ENCODE data around the gene SCN5A.

SCN5A gene

GRCh38 chr3:38689346-38689745 is 39.9 kb upstream of the SCN5A start:
- TF ChIP-seq EZH2 (optimal IDR thresholded peaks at IDR 0.05; ENCODE audit: low read depth, low read length): no peak
- no peak for TF ChIP-seq CTCF (IDR thresholded peaks at IDR 0.05; ENCODE audit: low read length)
- no peak for TF ChIP-seq EZH2phosphoT487 (IDR thresholded peaks at IDR 0.05; ENCODE audit: low read length)
- no peaks in the 10 kb centered on the region for H3K36me3 ChIP-seq (replicated peaks; ENCODE audit: insufficient read depth, low read length)
- H2AFZ ChIP-seq (ENCODE audit: low read length): no peak overlapping the region
- no peaks in the 10 kb centered on the region for H4K20me1 ChIP-seq (ENCODE audit: insufficient read depth, low read length)
- no peaks in the 10 kb centered on the region for H3F3A ChIP-seq (ENCODE audit: insufficient read depth, low read length)
- H3K27ac ChIP-seq (ENCODE audit: low read length): no peak overlapping the region
- no peaks in the 10 kb centered on the region for H3K79me2 ChIP-seq (ENCODE audit: low read length)
- DNase-seq: no peak
- H3K9me3 ChIP-seq (replicated peaks; ENCODE audit: insufficient read depth, low read length): no peaks in the 10 kb centered on the region
- H3K4me3 ChIP-seq (ENCODE audit: low read length): no peak overlapping the region
- no peaks in the 10 kb centered on the region for H3K4me1 ChIP-seq (ENCODE audit: low read length)
- no peak overlapping the region for H3K4me2 ChIP-seq (ENCODE audit: low read depth, low read length)
- no peaks in the 10 kb centered on the region for H3K27me3 ChIP-seq (replicated peaks; ENCODE audit: insufficient read depth, low read length)
- H3K9ac ChIP-seq (ENCODE audit: low read length): no peak overlapping the region
- no peaks in the 10 kb centered on the region for H3K9me2 ChIP-seq (replicated peaks; ENCODE audit: insufficient read depth, low read length)

GRCh38 chr3:38687321-38687720 is 37.8 kb upstream of the SCN5A start:
- H3K9me2 ChIP-seq (replicated peaks; ENCODE audit: insufficient read depth, low read length): no peaks in the 10 kb centered on the region
- no peaks in the 10 kb centered on the region for H3K27me3 ChIP-seq (replicated peaks; ENCODE audit: insufficient read depth, low read length)

GRCh38 chr3:38684546-38684945 is 35.1 kb upstream of the SCN5A start:
- Histone ChIP-seq H3F3A (ENCODE audit: insufficient read depth, low read length) (no peaks in the 10 kb centered on the region), H3K4me1 (ENCODE audit: low read length) (no peaks in the 10 kb centered on the region), H2AFZ (ENCODE audit: low read length) (no peak overlapping the region), H3K9me3 (replicated peaks; ENCODE audit: insufficient read depth, low read length) (no peaks in the 10 kb centered on the region), H3K79me2 (ENCODE audit: low read length) (no peaks in the 10 kb centered on the region), H3K27me3 (replicated peaks; ENCODE audit: insufficient read depth, low read length) (no peaks in the 10 kb centered on the region), H3K9ac (ENCODE audit: low read length) (no peak overlapping the region), H3K9me2 (replicated peaks; ENCODE audit: insufficient read depth, low read length) (no peaks in the 10 kb centered on the region), H3K27ac (ENCODE audit: low read length) (no peak overlapping the region), H3K36me3 (replicated peaks; ENCODE audit: insufficient read depth, low read length) (no peaks in the 10 kb centered on the region), H3K4me3 (ENCODE audit: low read length) (no peak overlapping the region), H4K20me1 (ENCODE audit: insufficient read depth, low read length) (no peaks in the 10 kb centered on the region), H3K4me2 (ENCODE audit: low read depth, low read length) (no peak overlapping the region)
- no peak for DNase-seq
- TF ChIP-seq EZH2 (optimal IDR thresholded peaks at IDR 0.05; ENCODE audit: low read depth, low read length) (no peak), EZH2phosphoT487 (IDR thresholded peaks at IDR 0.05; ENCODE audit: low read length) (no peak), CTCF (IDR thresholded peaks at IDR 0.05; ENCODE audit: low read length) (no peak)

More at GRCh38 chr3:38687321-38687720, 37.8 kb upstream of the SCN5A start:
- DNase-seq: no peak
- H4K20me1 ChIP-seq (ENCODE audit: insufficient read depth, low read length): no peaks in the 10 kb centered on the region
- H3K36me3 ChIP-seq (replicated peaks; ENCODE audit: insufficient read depth, low read length): no peaks in the 10 kb centered on the region
- H3K9ac ChIP-seq (ENCODE audit: low read length): no peak overlapping the region
- no peaks in the 10 kb centered on the region for H3K9me3 ChIP-seq (replicated peaks; ENCODE audit: insufficient read depth, low read length)
- H3K4me2 ChIP-seq (ENCODE audit: low read depth, low read length): no peak overlapping the region
- H3F3A ChIP-seq (ENCODE audit: insufficient read depth, low read length): no peaks in the 10 kb centered on the region
- H3K4me1 ChIP-seq (ENCODE audit: low read length): no peaks in the 10 kb centered on the region
- H3K4me3 ChIP-seq (ENCODE audit: low read length): no peak overlapping the region
- no peak overlapping the region for H3K27ac ChIP-seq (ENCODE audit: low read length)
- no peak overlapping the region for H2AFZ ChIP-seq (ENCODE audit: low read length)
- TF ChIP-seq EZH2 (optimal IDR thresholded peaks at IDR 0.05; ENCODE audit: low read depth, low read length) (no peak), CTCF (IDR thresholded peaks at IDR 0.05; ENCODE audit: low read length) (no peak), EZH2phosphoT487 (IDR thresholded peaks at IDR 0.05; ENCODE audit: low read length) (no peak)
- H3K79me2 ChIP-seq (ENCODE audit: low read length): no peaks in the 10 kb centered on the region

Measured in MM.1S (cell line).